GM18870 (cell line): ENCODE measurements around the gene SPINT1.

Experiments
- ATAC-seq: cut with Tn5 transposase; IDR thresholded peaks from one replicate; pipeline ENCODE4 v1.9.1; 2021; ENCODE audit warnings: moderate library complexity; ENCODE audit not compliant: unreplicated experiment

The SPINT1 gene

GRCh38 chr15:40892447-40893012 lies 48.7 kb downstream of the SPINT1 start:
- ATAC-seq, result no peak

DNA sequence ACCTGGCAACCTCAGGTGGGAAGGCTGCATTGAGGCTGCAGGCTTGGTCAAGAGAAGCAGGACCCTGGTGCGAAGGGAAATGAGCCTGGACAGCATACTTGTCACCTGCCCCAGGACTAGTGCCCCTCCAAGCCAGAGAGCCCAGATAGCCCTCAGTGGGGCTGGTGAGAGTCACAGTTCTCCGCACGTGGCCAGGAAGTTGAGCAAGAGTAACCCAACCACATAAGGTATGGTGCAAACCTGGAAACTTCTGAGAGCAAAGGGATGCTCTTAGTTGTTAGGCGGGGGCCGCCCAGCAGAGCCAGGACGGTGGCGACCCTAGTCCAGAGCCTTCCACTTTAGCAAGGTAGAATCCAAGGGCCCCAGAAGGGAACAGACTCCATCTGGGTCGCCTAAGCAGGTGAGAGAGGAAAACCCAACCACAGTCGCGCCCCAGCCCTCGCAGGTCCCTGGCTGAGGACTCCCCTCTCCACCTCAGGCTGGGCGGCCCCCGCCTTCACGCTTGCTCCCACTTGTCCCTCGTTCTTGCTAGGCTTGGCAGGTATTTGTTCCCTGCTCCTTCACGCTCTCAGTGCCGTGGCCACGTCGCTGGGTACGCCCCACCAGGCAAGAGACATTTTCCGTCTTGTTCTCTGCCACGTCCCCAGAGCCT lies 49.3 kb downstream of the SPINT1 start:
- no peak for ATAC-seq

DNA sequence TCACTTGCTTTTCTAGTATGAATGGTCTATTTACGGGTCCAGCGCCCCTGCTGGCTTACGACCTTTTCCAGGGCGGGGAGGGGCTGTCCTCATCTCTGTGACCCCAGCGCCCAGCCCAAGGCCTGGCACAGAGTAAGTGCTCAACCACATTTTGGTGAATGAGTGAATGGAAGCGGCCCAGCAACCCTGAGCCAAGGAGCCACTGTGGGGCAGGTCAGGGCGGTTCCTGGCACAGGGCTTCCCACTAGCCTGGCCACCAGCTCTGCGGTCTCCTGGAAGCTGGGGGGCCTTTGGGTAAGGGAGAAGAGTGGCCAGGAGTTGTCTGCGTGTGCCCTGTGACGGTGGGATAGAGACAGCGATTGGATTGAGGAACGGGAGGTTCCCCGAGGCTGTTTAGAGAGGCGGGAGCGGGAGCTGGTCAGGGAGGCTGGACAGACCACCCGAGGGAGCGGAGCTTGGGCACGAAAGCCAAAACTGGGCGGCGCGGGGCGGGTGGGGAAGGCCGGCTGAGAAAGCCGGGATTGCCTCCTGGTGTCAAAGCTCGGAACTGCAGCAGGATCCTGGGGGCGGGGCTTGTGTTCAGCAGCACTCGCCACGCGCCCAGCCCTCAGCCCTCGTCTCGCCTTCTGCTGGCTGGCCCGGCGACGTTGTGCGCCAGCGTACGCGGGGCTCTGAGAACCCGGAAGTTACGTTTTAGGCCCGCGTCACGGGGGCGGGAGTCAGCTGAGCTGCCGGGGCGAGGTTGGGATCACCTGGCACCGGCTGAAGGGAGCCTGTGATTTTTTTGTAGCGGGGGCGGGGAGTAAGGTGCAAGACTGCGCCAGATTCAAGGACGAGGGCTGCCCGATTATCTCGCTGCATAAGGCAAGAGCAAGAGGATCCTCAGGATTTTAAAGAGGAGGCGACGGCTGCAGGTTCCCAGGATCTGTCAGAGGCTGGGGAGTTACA lies 50.2 kb downstream of the SPINT1 start, which contains the start of gene VPS18:
VPS18 (plus strand) TSS at position 718 of the 948 bp plus-strand sequence. CDS start 319 bp downstream, outside the sequence.
- ATAC-seq, result peak; percentile 71

DNA sequence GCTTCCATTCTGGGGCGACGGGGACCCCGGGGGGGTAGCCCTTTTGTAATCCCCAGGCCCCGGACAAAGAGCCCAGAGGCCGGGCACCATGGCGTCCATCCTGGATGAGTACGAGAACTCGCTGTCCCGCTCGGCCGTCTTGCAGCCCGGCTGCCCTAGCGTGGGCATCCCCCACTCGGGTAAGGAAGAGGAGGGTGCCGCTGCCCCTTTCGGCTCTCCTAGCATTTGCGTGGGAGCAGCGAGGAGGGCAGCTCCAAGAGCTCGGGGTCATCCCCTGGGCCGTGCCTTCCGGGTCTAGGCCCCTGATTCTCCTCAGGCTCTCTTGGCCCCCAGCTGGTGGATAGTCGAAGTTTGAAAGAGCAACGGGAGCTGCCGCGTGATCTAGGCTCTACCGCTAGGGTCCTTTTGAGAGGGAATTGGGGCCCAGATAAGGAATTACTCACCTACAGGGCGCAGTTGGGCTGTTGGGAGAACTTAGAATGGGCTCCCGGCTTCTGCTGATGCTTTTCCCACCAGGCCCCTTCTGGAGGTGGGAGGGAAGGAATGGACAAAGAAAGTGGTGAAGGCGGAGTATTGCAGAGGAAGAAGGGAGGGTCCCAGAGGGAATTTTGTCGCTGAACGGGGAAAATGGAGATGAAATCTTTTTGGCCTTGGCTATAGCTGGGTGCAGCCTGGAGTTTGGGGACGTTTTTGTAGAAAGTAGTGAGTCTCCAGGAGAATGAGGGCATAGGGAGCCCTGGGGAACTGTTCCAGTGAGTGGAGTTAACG lies 51.0 kb downstream of the SPINT1 start:
- ATAC-seq, result no peak

- ATAC-seq, result no peak
Observed at GRCh38 chr15:40899536-40900207, 55.8 kb downstream of the SPINT1 start.

DNA sequence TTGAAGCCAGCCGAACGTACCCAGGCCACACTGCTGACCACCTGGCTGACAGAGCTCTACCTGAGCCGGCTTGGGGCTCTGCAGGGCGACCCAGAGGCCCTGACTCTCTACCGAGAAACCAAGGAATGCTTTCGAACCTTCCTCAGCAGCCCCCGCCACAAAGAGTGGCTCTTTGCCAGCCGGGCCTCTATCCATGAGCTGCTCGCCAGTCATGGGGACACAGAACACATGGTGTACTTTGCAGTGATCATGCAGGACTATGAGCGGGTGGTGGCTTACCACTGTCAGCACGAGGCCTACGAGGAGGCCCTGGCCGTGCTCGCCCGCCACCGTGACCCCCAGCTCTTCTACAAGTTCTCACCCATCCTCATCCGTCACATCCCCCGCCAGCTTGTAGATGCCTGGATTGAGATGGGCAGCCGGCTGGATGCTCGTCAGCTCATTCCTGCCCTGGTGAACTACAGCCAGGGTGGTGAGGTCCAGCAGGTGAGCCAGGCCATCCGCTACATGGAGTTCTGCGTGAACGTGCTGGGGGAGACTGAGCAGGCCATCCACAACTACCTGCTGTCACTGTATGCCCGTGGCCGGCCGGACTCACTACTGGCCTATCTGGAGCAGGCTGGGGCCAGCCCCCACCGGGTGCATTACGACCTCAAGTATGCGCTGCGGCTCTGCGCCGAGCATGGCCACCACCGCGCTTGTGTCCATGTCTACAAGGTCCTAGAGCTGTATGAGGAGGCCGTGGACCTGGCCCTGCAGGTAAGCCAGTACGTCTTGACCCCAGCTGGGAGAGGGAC lies 56.6 kb downstream of the SPINT1 start:
- ATAC-seq, result no peak

DNA sequence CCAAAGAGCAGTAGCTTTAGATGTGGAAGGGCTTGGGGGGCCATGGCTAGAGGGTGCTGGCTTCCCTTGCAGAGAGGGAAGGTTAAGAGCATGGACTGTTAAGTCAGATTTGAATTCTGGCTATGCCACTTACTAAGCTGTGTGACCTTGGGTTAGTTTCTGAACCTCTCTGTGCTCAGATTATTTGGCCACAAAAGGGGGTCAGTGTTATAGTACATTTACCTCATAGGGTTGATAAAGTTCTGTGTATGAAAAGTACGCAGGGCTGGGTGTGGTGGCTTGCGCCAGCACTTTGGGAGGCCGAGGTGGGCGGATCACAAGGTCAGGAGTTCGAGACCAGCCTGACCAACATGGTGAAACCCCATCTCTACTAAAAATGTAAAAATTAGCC lies 57.2 kb downstream of the SPINT1 start:
- no peak for ATAC-seq

GRCh38 chr15:40902605-40903561 lies 59.0 kb downstream of the SPINT1 start:
- no peak for ATAC-seq

GRCh38 chr15:40904552-40905201 lies 60.8 kb downstream of the SPINT1 start:
- no peak for ATAC-seq

- ATAC-seq, result no peak
Observed at GRCh38 chr15:40906091-40906990, 62.5 kb downstream of the SPINT1 start.

- no peak for ATAC-seq
Observed at GRCh38 chr15:40906991-40907802, 63.3 kb downstream of the SPINT1 start.
